ENCODE results near the gene FOXA1.

DNA sequence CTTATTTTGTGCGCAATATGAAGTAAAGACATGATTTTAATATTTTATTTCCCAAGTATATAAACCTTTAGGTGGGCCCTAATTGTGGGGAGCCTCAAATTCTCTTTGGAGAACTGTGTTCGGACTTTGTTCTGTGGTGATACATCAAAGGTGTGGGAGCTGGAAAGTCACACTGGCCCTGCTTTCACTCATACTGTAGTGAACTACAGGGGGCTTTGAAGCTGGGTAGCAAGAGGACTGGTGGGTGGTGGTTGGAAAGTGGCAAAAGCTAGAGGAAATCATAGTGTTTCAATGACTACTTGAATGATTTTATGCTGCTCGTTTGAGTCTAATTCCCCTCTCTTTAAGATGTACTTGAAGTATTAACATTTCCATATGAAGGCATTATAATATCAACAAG lies 13.6 kb upstream of the FOXA1 start:
- TF ChIP-seq ZBTB8A (IDR thresholded peaks at IDR 0.05; ENCODE audit: partially characterized antibody), result no peak
- no peak for TF ChIP-seq TEAD4 (IDR thresholded peaks at IDR 0.05; ENCODE audit: low read length)
- TF ChIP-seq TEAD4 (CRISPR knock-in tag; IDR thresholded peaks at IDR 0.05; ENCODE audit: borderline replicate concordance), result no peak
- TF ChIP-seq SRSF3 (IDR thresholded peaks at IDR 0.05; ENCODE audit: insufficient read depth, low read length), result no peak
- TF ChIP-seq CREB1 (IDR thresholded peaks at IDR 0.05), result no peak
- TF ChIP-seq CREB1 (CRISPR knock-in tag; IDR thresholded peaks at IDR 0.05), result no peak
- no peak for TF ChIP-seq ARHGAP35 (IDR thresholded peaks at IDR 0.05; ENCODE audit: partially characterized antibody)
- TF ChIP-seq YY1 (IDR thresholded peaks at IDR 0.05; ENCODE audit: borderline replicate concordance in 1 of 3, control insufficient read depth in 1 of 3, extremely low read depth in 1 of 3, insufficient read depth in 3 of 3, insufficient read length in 1 of 3, insufficient replicate concordance in 2 of 3, low read depth in 1 of 3, low read length in 2 of 3), result no peak
